Stimulated activated CD8-positive, alpha-beta memory T cell treated with anti-CD3 and anti-CD28 coated beads, Interleukin-12 subunit alpha, Interleukin-12 subunit beta, amount 100 ng/mL, for 24 hours (primary cell): ENCODE data around the gene ADD1.
"Not testable (repeated sequence)": the region's sequence is repeated elsewhere in the genome, so short reads cannot be mapped to it uniquely, and the experiment has no call there.

Experiments
- DNase-seq: peaks from one replicate; pipeline ENCODE4 v3.0.0-alpha.2; 2020; ENCODE audit errors: extremely low read depth

The ADD1 gene

GRCh38 chr4:2886622-2887021 lies 43.0 kb downstream of the ADD1 start:
- no peak for DNase-seq

- no peak for DNase-seq
These were observed 43.7 kb downstream of the ADD1 start for GRCh38 chr4:2887343-2887742.

GRCh38 chr4:2888886-2889285 lies 45.2 kb downstream of the ADD1 start:
- DNase-seq = no peak

- DNase-seq = no peak
These were observed 47.6 kb downstream of the ADD1 start for GRCh38 chr4:2891294-2891693.

GRCh38 chr4:2893772-2894171 lies 50.1 kb downstream of the ADD1 start:
- DNase-seq = no peak

GRCh38 chr4:2898001-2898400 lies 54.4 kb downstream of the ADD1 start:
- no peak for DNase-seq

- DNase-seq = no peak
These were observed 57.1 kb downstream of the ADD1 start for GRCh38 chr4:2900741-2901140.

GRCh38 chr4:2901186-2901585 lies 57.5 kb downstream of the ADD1 start:
- no peak for DNase-seq

GRCh38 chr4:2902126-2902525 lies 58.5 kb downstream of the ADD1 start:
- no peak for DNase-seq

- DNase-seq = no peak
These were observed 61.9 kb downstream of the ADD1 start for GRCh38 chr4:2905544-2905943.

- DNase-seq = no peak
These were observed 62.6 kb downstream of the ADD1 start for GRCh38 chr4:2906218-2906617.

- no peak for DNase-seq
These were observed 63.6 kb downstream of the ADD1 start for GRCh38 chr4:2907226-2907625.

- no peak for DNase-seq
These were observed 64.2 kb downstream of the ADD1 start for GRCh38 chr4:2907706-2908293.

- DNase-seq = no peak
These were observed 65.0 kb downstream of the ADD1 start for GRCh38 chr4:2908686-2909085.

- DNase-seq = no peak
These were observed 65.9 kb downstream of the ADD1 start for GRCh38 chr4:2909583-2909982.

GRCh38 chr4:2910409-2910808 lies 66.8 kb downstream of the ADD1 start:
- no peak for DNase-seq

- DNase-seq = no peak
These were observed 68.2 kb downstream of the ADD1 start for GRCh38 chr4:2911868-2912267.

- no peak for DNase-seq
These were observed 69.5 kb downstream of the ADD1 start for GRCh38 chr4:2913168-2913567.

- no peak for DNase-seq
These were observed 70.8 kb downstream of the ADD1 start for GRCh38 chr4:2914256-2915126.

GRCh38 chr4:2915789-2916188 lies 72.1 kb downstream of the ADD1 start:
- no peak for DNase-seq

GRCh38 chr4:2916696-2917095 lies 73.1 kb downstream of the ADD1 start:
- DNase-seq = not testable (repeated sequence)

GRCh38 chr4:2918300-2918699 lies 74.7 kb downstream of the ADD1 start:
- not testable (repeated sequence) for DNase-seq

- DNase-seq = not testable (repeated sequence)
These were observed 75.1 kb downstream of the ADD1 start for GRCh38 chr4:2918714-2919113.
